ENCODE measurements around the gene DPPA5. TPM values are rescaled to one million over a fixed set of nuclear protein-coding genes. Genes with fewer than 3 reads are reported as not detected.
A peak's percentile ranks its signal among the peaks of the same experiment; 100 is the strongest.
"Not testable (repeated sequence)": the region's sequence is repeated elsewhere in the genome, so short reads cannot be mapped to it uniquely, and the experiment has no call there.

DPPA5 gene
- total RNA-seq, 1 donor from 2014 or later: not detected

- Histone ChIP-seq H3K4me1 (peaks cover 6% of the 10 kb centered on the region), H3K36me3 (no peaks in the 10 kb centered on the region), H3K4me3 (peak overlapping the region; percentile 72), H3K9me3 (no peaks in the 10 kb centered on the region), H3K27ac (no peak overlapping the region), H3K27me3 (ENCODE audit: low read depth) (no peaks in the 10 kb centered on the region)
- DNase-seq (no peak), ATAC-seq (peak; percentile 34 to 61)
- no peak for TF ChIP-seq CTCF (IDR thresholded peaks at IDR 0.05)
- intact Hi-C loops (cut with DNase I): no loop called here
Observed at GRCh38 chr6:73308712-73309534, 45.2 kb downstream of the DPPA5 start.

DNA sequence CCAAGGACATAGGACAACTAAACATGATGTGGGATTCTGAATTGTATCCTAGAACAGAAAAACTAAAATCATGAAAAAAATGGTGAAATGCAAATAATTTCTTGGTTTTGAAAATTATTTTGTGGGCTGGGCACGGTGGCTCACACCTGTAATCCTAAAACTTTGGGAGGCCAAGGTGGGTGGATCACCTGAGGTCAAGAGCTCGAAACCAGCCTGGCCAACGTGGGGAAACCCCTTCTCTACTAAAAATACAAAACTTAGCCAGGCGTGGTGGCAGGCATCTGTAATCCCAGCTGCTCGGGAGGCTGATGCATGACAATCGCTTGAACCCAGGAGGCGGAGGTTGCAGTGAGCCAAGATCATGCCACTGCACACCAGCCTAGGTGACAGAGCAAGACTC lies 50.3 kb downstream of the DPPA5 start:
- H3K27me3 ChIP-seq (ENCODE audit: low read depth); ATAC-seq; H3K9me3 ChIP-seq; H3K27ac ChIP-seq; intact Hi-C loops (cut with DNase I); H3K4me1 ChIP-seq; H3K4me3 ChIP-seq; H3K36me3 ChIP-seq; DNase-seq: not testable (repeated sequence)

Other genes starting within 250 kb of the DPPA5 start
- gene KHDC1L, start 128.8 kb downstream of the DPPA5 start, total RNA-seq: not detected
- 1.7 TPM for gene KHDC1, start 91.1 kb downstream of the DPPA5 start, total RNA-seq
- gene KHDC3L, start 8.4 kb upstream of the DPPA5 start, total RNA-seq: not detected
- not detected for gene OOEP, start 15.6 kb upstream of the DPPA5 start, total RNA-seq
- 1.9 TPM for gene DDX43, start 40.6 kb upstream of the DPPA5 start, total RNA-seq
- gene CGAS, start 98.0 kb upstream of the DPPA5 start, total RNA-seq: 10.4 TPM
- 25.7 TPM for gene MTO1, start 107.5 kb upstream of the DPPA5 start, total RNA-seq
- gene EEF1A1, start 166.8 kb upstream of the DPPA5 start, total RNA-seq: 9,415 TPM

All from lower lobe of right lung (tissue), 2 donors.